GM12864 (cell line): ENCODE measurements around the gene DDR2.

Experiments used
- DNase-seq: peaks from one replicate; pipeline ENCODE4 v3.0.0-alpha.2; 2011; ENCODE audit warnings: low read depth
- H3K4me3 ChIP-seq: 2 replicates; pipeline ENCODE4 v1.5.1; 2011; ENCODE audit warnings: mild to moderate bottlenecking, low read depth, low read length, control low read depth
- TF ChIP-seq, protein P1 (sequence below): IDR thresholded peaks from 2 replicates; pipeline ENCODE4 v1.5.1; 2011; ENCODE audit warnings: low read depth, mild to moderate bottlenecking, moderate library complexity, low read length, control low read depth, inconsistent platforms; ENCODE audit errors: missing control alignments

Gene DDR2

DNA sequence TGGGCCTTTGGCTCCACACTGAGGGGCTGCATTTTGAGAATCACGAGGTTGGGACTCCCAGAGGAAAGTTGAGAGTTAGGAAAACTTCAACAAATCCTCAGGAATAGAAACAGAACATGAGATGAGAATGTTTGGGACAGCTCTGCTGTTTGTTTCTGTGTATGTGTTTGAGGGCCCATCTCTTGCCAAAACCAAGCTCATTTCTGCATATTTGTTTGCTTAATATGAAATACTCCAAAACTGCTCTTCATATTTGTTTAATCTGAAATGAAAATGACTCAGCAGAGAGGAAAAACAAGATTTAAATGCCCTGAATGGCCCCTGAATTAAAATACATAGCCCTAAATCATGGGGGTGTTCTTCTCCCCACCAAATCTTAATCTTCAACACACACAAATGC, 78.1 kb downstream of the DDR2 start:
- no peak overlapping the region for H3K4me3 ChIP-seq
- TF ChIP-seq, protein P1, sequence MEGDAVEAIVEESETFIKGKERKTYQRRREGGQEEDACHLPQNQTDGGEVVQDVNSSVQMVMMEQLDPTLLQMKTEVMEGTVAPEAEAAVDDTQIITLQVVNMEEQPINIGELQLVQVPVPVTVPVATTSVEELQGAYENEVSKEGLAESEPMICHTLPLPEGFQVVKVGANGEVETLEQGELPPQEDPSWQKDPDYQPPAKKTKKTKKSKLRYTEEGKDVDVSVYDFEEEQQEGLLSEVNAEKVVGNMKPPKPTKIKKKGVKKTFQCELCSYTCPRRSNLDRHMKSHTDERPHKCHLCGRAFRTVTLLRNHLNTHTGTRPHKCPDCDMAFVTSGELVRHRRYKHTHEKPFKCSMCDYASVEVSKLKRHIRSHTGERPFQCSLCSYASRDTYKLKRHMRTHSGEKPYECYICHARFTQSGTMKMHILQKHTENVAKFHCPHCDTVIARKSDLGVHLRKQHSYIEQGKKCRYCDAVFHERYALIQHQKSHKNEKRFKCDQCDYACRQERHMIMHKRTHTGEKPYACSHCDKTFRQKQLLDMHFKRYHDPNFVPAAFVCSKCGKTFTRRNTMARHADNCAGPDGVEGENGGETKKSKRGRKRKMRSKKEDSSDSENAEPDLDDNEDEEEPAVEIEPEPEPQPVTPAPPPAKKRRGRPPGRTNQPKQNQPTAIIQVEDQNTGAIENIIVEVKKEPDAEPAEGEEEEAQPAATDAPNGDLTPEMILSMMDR, result no peak
- DNase-seq, result no peak

DNA sequence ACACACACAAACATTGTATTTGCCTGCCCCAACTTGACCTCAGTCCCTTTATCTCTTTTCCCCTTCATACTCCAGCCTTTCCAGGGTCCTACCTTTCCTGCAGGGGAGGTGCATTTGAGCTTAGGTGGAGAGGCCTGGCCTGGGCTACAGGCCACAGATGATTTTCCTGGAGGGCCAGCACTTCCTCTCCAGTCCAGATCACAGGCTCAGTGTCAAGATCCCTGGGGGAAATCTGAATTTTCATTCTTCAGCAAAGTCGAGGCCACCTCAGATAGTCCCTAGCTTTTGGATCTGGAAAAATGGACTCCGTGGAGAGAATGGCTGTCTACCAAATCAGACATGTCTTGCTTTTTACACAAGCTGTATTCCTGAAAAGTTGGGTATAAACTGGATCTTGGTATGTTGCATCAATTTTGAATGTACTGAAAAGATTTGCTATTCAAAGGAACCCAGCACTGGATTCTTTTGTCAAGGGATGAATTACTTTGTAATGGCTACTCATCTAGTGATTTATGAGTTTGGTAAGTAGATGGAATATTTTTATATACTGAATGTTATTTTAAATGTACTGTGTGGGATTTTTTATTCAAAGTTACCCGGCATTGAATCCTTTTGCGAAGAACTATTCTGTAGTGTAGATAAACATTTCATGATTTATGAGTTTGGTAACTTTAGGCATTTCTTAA, 78.7 kb downstream of the DDR2 start:
- no peak for DNase-seq
- H3K4me3 ChIP-seq, result no peak overlapping the region
- TF ChIP-seq, protein P1, result no peak

DNA sequence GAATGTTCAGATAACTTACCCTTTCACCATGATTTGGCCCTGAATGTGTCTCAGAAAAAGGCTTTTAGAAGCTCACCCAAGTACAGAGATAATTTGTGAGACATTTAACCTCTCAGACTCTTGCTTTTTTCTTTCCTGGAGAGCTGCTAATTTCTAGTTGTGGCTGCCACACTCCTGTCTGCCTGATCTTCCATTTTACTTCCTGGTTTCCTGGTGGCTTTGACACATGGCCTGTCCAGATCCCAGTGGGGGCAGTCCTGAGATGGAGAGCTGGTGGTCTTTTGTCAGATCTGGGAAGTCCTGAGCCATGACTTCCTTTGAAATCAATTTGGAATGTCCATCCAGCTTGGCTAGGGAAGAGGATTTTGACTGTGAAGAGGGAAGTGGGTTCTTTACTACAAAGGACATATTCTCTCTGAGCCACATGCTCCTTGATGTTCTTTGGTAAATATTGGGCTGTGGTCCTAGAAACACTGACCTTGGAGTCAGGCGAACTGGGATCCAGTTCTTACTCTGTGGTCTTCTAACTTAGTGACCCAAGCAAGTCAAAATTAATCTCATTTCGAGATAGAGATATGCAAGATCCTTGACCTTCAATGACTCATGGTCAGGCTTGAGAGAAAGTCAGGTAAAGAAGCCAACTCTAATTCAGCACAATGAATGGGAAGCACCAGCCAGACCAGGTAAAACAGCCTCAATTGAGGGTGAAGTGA, 80.2 kb downstream of the DDR2 start:
- no peak for DNase-seq
- H3K4me3 ChIP-seq, result no peak overlapping the region
- TF ChIP-seq, protein P1, result no peak

DNA sequence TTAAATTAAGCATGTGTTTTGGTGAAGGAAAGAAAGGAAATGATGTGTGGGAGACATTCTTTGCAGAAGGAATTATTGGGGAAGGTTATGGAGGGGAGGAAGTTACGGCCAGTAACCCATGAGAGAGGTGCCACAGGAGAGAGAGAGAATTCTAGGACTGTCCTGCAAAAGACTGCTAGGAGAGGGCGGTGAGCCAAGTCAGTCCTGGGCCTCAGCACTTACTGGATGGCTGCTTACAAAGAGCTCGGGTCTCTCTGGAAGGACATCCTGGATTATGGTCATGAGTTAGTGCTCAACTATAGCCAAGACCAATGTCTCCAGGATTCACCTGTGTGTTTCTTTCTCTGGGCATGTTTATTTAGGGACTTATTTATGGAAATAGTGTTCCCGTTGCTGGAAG, 83.9 kb downstream of the DDR2 start:
- no peak for DNase-seq
- H3K4me3 ChIP-seq, result no peak overlapping the region
- TF ChIP-seq, protein P1, result no peak

DNA sequence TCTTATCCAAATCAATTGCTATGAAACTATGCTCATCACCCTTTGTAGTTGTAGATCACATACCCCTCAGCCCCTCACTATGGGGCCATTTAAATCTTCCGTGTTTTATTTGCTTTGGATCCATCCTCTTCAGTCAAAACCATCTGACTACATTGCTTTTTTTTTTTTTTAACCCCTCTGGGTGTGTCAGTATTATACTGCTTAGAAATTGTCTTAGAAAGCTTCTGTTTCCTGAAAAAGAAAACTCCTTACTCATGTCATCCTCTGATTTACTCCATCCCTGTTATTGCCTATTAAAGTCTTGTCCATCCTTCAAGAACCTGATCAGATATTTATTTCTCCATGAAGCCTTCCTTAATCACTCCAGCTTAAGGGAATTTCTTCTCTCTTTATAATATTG, 84.3 kb downstream of the DDR2 start:
- TF ChIP-seq, protein P1, result no peak
- H3K4me3 ChIP-seq, result no peak overlapping the region
- DNase-seq, result no peak

DNA sequence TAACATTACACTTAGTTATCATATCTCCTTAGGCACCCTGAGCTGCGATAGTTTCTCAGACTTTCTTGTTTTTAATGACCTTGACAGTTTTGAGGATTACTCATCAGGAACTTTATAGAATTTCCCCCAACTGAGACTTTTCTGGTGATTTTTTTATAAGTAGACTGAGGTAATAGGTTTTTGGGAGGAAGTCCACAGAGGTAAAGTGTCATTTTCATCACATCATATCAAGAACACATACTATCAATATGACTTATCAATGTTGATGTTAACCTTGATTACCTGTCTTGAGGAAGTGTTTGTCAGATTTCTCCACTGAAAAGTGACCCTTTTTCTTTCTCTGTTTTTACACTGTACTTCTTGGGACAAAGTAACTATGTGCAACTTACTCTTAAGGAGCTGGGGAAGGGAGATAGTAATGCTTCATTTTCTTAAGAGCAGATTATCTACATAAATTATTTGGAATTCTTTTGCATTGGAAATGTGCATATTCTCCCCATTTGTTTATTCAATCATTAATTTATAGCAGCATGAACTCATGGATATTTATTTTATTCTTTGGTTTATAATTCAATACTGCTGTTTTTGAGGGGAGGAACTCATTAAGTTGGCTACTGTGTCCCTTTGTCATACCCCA, 85.4 kb downstream of the DDR2 start:
- TF ChIP-seq, protein P1, result no peak
- no peak overlapping the region for H3K4me3 ChIP-seq
- DNase-seq, result no peak

DNA sequence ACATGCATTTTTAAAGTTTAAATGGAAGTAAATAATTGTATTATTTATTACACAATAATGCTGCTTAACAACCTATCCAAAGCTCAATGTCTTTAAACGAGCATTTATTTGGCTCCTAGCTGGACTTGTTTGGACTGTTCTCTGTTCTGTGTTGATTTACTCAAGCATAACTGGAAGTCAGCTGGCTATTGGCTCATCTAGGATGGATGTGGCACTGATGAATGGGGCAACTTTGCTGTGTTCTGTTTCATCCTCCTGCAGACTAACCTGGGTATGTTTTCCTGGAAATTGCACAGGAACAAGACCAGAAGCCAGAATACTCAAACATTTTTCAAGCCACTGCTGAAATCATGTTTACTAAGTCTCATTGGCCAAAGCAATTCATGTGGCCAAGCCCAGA, 87.4 kb downstream of the DDR2 start:
- H3K4me3 ChIP-seq, result no peak overlapping the region
- DNase-seq, result no peak
- TF ChIP-seq, protein P1, result no peak
